H1 (cell line): ENCODE data around the gene MMP11. TPM values are rescaled to one million over a fixed set of nuclear protein-coding genes. Genes with fewer than 3 reads are reported as not detected.

Source experiments
- CTCF ChIA-PET: fragments of 300-600 bp; sonication (Branson Sonifier 250); formaldehyde crosslinking; loops from one replicate; lab custom pipeline; 2021; ENCODE audit not compliant: partially characterized antibody; lab: Charles Lee
- POLR2A ChIA-PET: fragments of 300-600 bp; sonication (Branson Sonifier 250); formaldehyde crosslinking; loops from one replicate; lab custom pipeline; 2021; ENCODE audit warnings: inconsistent platforms; ENCODE audit not compliant: partially characterized antibody; lab: Charles Lee
- DNase-seq, 2 experiments: peaks; one replicate each; pipeline versions ENCODE4 v3.0.0 to v3.0.0-alpha.2; 2010 to 2022; ENCODE audit warnings: low spot score in 2 of 2, low read depth in 1 of 2, mixed read lengths in 1 of 2
- FAIRE-seq: peaks from 2 replicates; lab custom pipeline; 2011; peaks lifted over from hg19 to GRCh38; lab: Jason Lieb, UNC
- H2AFZ ChIP-seq: 2 replicates; pipeline ENCODE4 v1.8.1; 2012; ENCODE audit warnings: low read length, inconsistent platforms
- H2AK5ac ChIP-seq: 2 replicates; pipeline ENCODE4 v1.6.1; 2013; ENCODE audit warnings: low read depth, low read length
- H2BK120ac ChIP-seq: replicated peaks from 2 replicates; pipeline ENCODE3; 2013; ENCODE audit warnings: low read depth, low read length, inconsistent platforms
- H2BK12ac ChIP-seq: 2 replicates; pipeline ENCODE4 v1.6.1; 2013; ENCODE audit warnings: low read depth, low read length
- H2BK15ac ChIP-seq: 2 replicates; pipeline ENCODE4 v1.6.1; 2013; ENCODE audit warnings: low read length
- H2BK20ac ChIP-seq: 2 replicates; pipeline ENCODE4 v1.6.1; 2013; ENCODE audit warnings: low read length
- H2BK5ac ChIP-seq: 2 replicates; pipeline ENCODE4 v1.6.1; 2013; ENCODE audit warnings: low read depth, low read length
- H3K14ac ChIP-seq: 2 replicates; pipeline ENCODE4 v1.6.1; 2013; ENCODE audit warnings: inconsistent platforms; ENCODE audit not compliant: insufficient read length
- H3K18ac ChIP-seq: 2 replicates; pipeline ENCODE4 v1.6.1; 2013; ENCODE audit warnings: low read length; ENCODE audit errors: extremely low read depth
- H3K23ac ChIP-seq: 2 replicates; pipeline ENCODE4 v1.6.1; 2013; ENCODE audit warnings: inconsistent platforms; ENCODE audit not compliant: insufficient read length
- H3K23me2 ChIP-seq: 2 replicates; pipeline ENCODE4 v1.6.1; 2013; ENCODE audit warnings: low read depth, low read length
- H3K27ac ChIP-seq: 2 replicates; pipeline ENCODE4 v1.6.1; 2011; ENCODE audit warnings: low read depth, low read length, inconsistent platforms
- H3K27me3 ChIP-seq, 4 experiments: replicated peaks in 1 of 4; 1 replicate in 1 of 4; 2 replicates in 3 of 4; pipeline versions ENCODE4 v1.6.1 to v1.8.1; 2011 to 2013; ENCODE audit warnings: low read length in 3 of 4, mild to moderate bottlenecking in 3 of 4, inconsistent platforms in 2 of 4, mixed read lengths in 2 of 4, moderate library complexity in 1 of 4; ENCODE audit not compliant: control insufficient read depth in 3 of 4, insufficient read depth in 3 of 4; ENCODE audit errors: extremely low read depth in 1 of 4
- H3K36me3 ChIP-seq, 4 experiments: 2 replicates each; pipeline versions ENCODE4 v1.6.1 to v1.8.1; 2011 to 2013; ENCODE audit warnings: mild to moderate bottlenecking in 4 of 4, low read length in 3 of 4, moderate library complexity in 2 of 4, control low read depth in 1 of 4, inconsistent platforms in 1 of 4; ENCODE audit not compliant: insufficient read depth in 4 of 4, control insufficient read depth in 2 of 4
- H3K4ac ChIP-seq: replicated peaks from 2 replicates; pipeline ENCODE3; 2013; ENCODE audit warnings: low read length, low read depth, mixed read lengths, inconsistent platforms; ENCODE audit not compliant: insufficient read length
- H3K4me1 ChIP-seq, 4 experiments: replicated peaks in 1 of 4; 1 replicate in 1 of 4; 2 replicates in 3 of 4; pipeline versions ENCODE4 v1.6.1 to v1.8.1; 2011 to 2013; ENCODE audit warnings: low read length in 3 of 4, inconsistent platforms in 2 of 4, mixed read lengths in 1 of 4; ENCODE audit not compliant: insufficient read depth in 4 of 4, control insufficient read depth in 3 of 4
- H3K4me2 ChIP-seq, 2 experiments: 2 replicates each; pipeline versions ENCODE4 v1.6.1 to v1.8.1; 2011 to 2013; ENCODE audit warnings: low read depth in 2 of 2, low read length in 2 of 2, control low read depth in 1 of 2, inconsistent platforms in 1 of 2, mild to moderate bottlenecking in 1 of 2; ENCODE audit not compliant: insufficient read depth in 1 of 2
- H3K4me3 ChIP-seq, 4 experiments: fragments of 200-600, 300-600 bp in 1 of 4; sonication (generic), shearing (Covaris generic), sonication (Bioruptor Twin) in 1 of 4; 2 replicates each; pipeline versions ENCODE4 v1.5.1 to v1.8.1; 2011 to 2016; ENCODE audit warnings: low read length in 4 of 4, low read depth in 3 of 4, control low read depth in 2 of 4, inconsistent platforms in 2 of 4, mild to moderate bottlenecking in 2 of 4, mixed read lengths in 1 of 4, moderate library complexity in 1 of 4; ENCODE audit not compliant: insufficient read depth in 2 of 4; ENCODE audit errors: extremely low read depth in 1 of 4
- H3K56ac ChIP-seq: replicated peaks from 2 replicates; pipeline ENCODE3; 2013; ENCODE audit warnings: low read depth, mild to moderate bottlenecking, mixed read lengths, low read length, inconsistent platforms; ENCODE audit not compliant: insufficient read length
- H3K79me1 ChIP-seq: 2 replicates; pipeline ENCODE4 v1.6.1; 2013; ENCODE audit warnings: low read depth, low read length, control low read depth
- H3K79me2 ChIP-seq, 2 experiments: 2 replicates each; pipeline versions ENCODE4 v1.6.1 to v1.8.1; 2012 to 2013; ENCODE audit warnings: low read length in 2 of 2, mild to moderate bottlenecking in 2 of 2, inconsistent platforms in 1 of 2; ENCODE audit not compliant: insufficient read depth in 2 of 2, control insufficient read depth in 1 of 2
- H3K9ac ChIP-seq, 4 experiments: replicated peaks in 1 of 4; 1 replicate in 1 of 4; 2 replicates in 3 of 4; pipeline versions ENCODE4 v1.6.1 to v1.8.1; 2011 to 2013; ENCODE audit warnings: low read depth in 3 of 4, low read length in 3 of 4, control low read depth in 2 of 4, mild to moderate bottlenecking in 2 of 4, moderate library complexity in 2 of 4, inconsistent platforms in 1 of 4; ENCODE audit errors: extremely low read depth in 1 of 4
- H3K9me3 ChIP-seq, 2 experiments: 2 replicates each; pipeline versions ENCODE4 v1.6.1 to v1.8.1; 2012 to 2013; ENCODE audit warnings: mild to moderate bottlenecking in 2 of 2, moderate library complexity in 2 of 2, control low read depth in 1 of 2, inconsistent platforms in 1 of 2, low read depth in 1 of 2, low read length in 1 of 2, mixed read lengths in 1 of 2; ENCODE audit not compliant: insufficient read depth in 2 of 2
- H4K20me1 ChIP-seq, 2 experiments: replicated peaks in 1 of 2; 2 replicates each; pipeline versions ENCODE3 to v1.8.1; 2011 to 2013; ENCODE audit warnings: inconsistent platforms in 2 of 2, low read length in 2 of 2, mild to moderate bottlenecking in 1 of 2; ENCODE audit not compliant: insufficient read depth in 2 of 2, control insufficient read depth in 1 of 2
- H4K5ac ChIP-seq: 2 replicates; pipeline ENCODE4 v1.6.1; 2013; ENCODE audit warnings: low read length, low read depth, mixed read lengths, inconsistent platforms; ENCODE audit not compliant: insufficient read length
- H4K8ac ChIP-seq: 2 replicates; pipeline ENCODE4 v1.8.0; 2013; ENCODE audit warnings: mild to moderate bottlenecking, moderate library complexity, low read length, inconsistent platforms; ENCODE audit not compliant: insufficient read depth; ENCODE audit errors: extremely low read depth
- H4K91ac ChIP-seq: replicated peaks from 2 replicates; pipeline ENCODE3; 2013; ENCODE audit warnings: low read length, mixed read lengths, inconsistent platforms; ENCODE audit not compliant: insufficient read length
- EP300 ChIP-seq, 2 experiments: IDR thresholded peaks; 1 replicate in 1 of 2; 2 replicates in 1 of 2; pipeline ENCODE4 v1.6.1; 2011 to 2012; ENCODE audit warnings: low read depth in 2 of 2, low read length in 2 of 2, mild to moderate bottlenecking in 2 of 2, borderline replicate concordance in 1 of 2, inconsistent platforms in 1 of 2, moderate library complexity in 1 of 2
- PHF8 ChIP-seq: fragments of 200-600 bp; sonication (generic); conservative IDR thresholded peaks from 2 replicates; pipeline ENCODE4 v1.7.1; 2012; ENCODE audit warnings: low read depth, mild to moderate bottlenecking, inconsistent platforms, low read length, moderate library complexity
- RBBP5 ChIP-seq: IDR thresholded peaks from 2 replicates; pipeline ENCODE4 v1.7.1; 2012; ENCODE audit warnings: low read depth, mild to moderate bottlenecking, inconsistent platforms, low read length, moderate library complexity, borderline replicate concordance
- SIN3A ChIP-seq, 2 experiments: IDR thresholded peaks in 1 of 2; conservative IDR thresholded peaks in 1 of 2; 2 replicates each; pipeline ENCODE4 v1.6.1; 2011 to 2012; ENCODE audit warnings: low read length in 2 of 2, improper control_type of control experiment in 1 of 2, low read depth in 1 of 2, mild to moderate bottlenecking in 1 of 2
- TBP ChIP-seq: IDR thresholded peaks from 2 replicates; pipeline ENCODE4 v1.6.1; 2011; ENCODE audit warnings: low read depth, low read length, improper control_type of control experiment
- WGBS, 2 experiments: shearing (Covaris generic) in 1 of 2; methylation state at CpG; one replicate each; pipeline versions ENCODE4 v1.1.6 to v1.1.7; 2013 to 2015; ENCODE audit warnings: low lambda C conversion rate in 2 of 2, mixed read lengths in 2 of 2, inconsistent platforms in 1 of 2, low coverage in 1 of 2, missing lambda C conversion rate in 1 of 2; ENCODE audit not compliant: insufficient replicate concordance in 2 of 2, insufficient coverage in 1 of 2, insufficient read length in 1 of 2; ENCODE audit errors: extremely low coverage in 1 of 2, missing lambda C conversion rate in 1 of 2; 5-methylcytosine and 5-hydroxymethylcytosine counted together
- polyA plus RNA-seq, 7 experiments: library from polyadenylated mRNA; depleted of rRNA in 3 of 7; stranded (reverse) in 5 of 7; unstranded in 2 of 7; fragments of >200 nt in 5 of 7; fragments of 200-250 nt in 2 of 7; gene quantifications; 1 replicate in 5 of 7; 2 replicates in 1 of 7; 4 replicates in 1 of 7; pipeline versions ENCODE4 v1.2.1 to v1.2.3, GENCODE V29; 2011 to 2013; ENCODE audit warnings: missing spikeins in 2 of 7, mixed read lengths in 2 of 7
- total RNA-seq: library from RNA; stranded (reverse); fragmentation: NEBNext Ultra II Directional; extraction: Animal tissue kit (Norgen Biotek cat#: 25700); gene quantifications from 2 replicates; pipeline ENCODE4 v1.2.1, GENCODE V29; 2021

Gene MMP11
- total and polyA plus RNA-seq, 2 of the 8 experiments (the other 6 are each of a cell fraction or from before 2014, with no cell fraction given): 10.2 to 18.3 TPM

- Histone ChIP-seq H2AK5ac (no peak overlapping the region), H2BK20ac (no peak overlapping the region), H4K8ac (no peak overlapping the region), H3K79me2 (no peaks in the 10 kb centered on the region), H2BK120ac (no peak overlapping the region), H3K4ac (no peak overlapping the region), H3K79me1 (no peaks in the 10 kb centered on the region), H3K14ac (no peak overlapping the region), H3K27ac (no peak overlapping the region), H3K4me1 (no peaks in the 10 kb centered on the region), H3K23ac (no peak overlapping the region), H2AFZ (no peak overlapping the region), H3K56ac (no peak overlapping the region), H3K9ac (no peak overlapping the region), H4K5ac (no peak overlapping the region), H3K36me3 (peaks cover 0 to 9% (median 2%) of the 10 kb centered on the region in 4 experiments; a peak in 3 of 8 replicates), H3K9me3 (no peaks in the 10 kb centered on the region), H3K23me2 (no peaks in the 10 kb centered on the region), H4K20me1 (peaks cover 0 to 5% of the 10 kb centered on the region in 2 experiments), H2BK12ac (no peak overlapping the region), H2BK5ac (no peak overlapping the region), H3K27me3 (no peaks in the 10 kb centered on the region), H4K91ac (no peak overlapping the region), H3K4me2 (no peak overlapping the region), H2BK15ac (no peak overlapping the region), H3K18ac (no peak overlapping the region), H3K4me3 (no peak overlapping the region)
- no peak for TF ChIP-seq SIN3A (conservative IDR thresholded peaks at IDR 0.05 in 1 of 2, IDR thresholded peaks at IDR 0.05 in 1 of 2; ENCODE audit: low read depth in 1 of 2, low read length in 2 of 2)
- no peak for TF ChIP-seq TBP
- TF ChIP-seq RBBP5: no peak
- no peak for TF ChIP-seq EP300 (IDR thresholded peaks at IDR 0.05; ENCODE audit: borderline replicate concordance in 1 of 2, low read depth in 2 of 2, low read length in 2 of 2)
- no peak for TF ChIP-seq PHF8
- DNase-seq (no peak), FAIRE-seq (no peak)
- ChIA-PET POLR2A (interaction anchor here (1.2 kb wide), 1 partner anchor 26 kb away, joined by 3 read pairs; no protein-coding TSS in a partner anchor), CTCF (interaction anchor here (0.7 to 1.2 kb wide), 2 partner anchors 25 to 45 kb away, joined by 3 read pairs; no protein-coding TSS in a partner anchor)
- 78% methylated on average over 2 of the region's 2 CpGs; no CpG with 5 or more reads in 1 of the 2 experiments for WGBS, 2 experiments
Measured at GRCh38 chr22:23743303-23743705, 29.3 kb upstream of the MMP11 start.
